ENCODE data around the gene PTPN9.

- no peak for TF ChIP-seq CTCF (optimal IDR thresholded peaks at IDR 0.05 in 1 of 3, IDR thresholded peaks at IDR 0.05 in 1 of 3, conservative IDR thresholded peaks at IDR 0.05 in 1 of 3; ENCODE audit: extremely low read depth in 1 of 3, insufficient read depth in 2 of 3, low read length in 3 of 3)
- no peak for TF ChIP-seq EZH2 (IDR thresholded peaks at IDR 0.05; ENCODE audit: low read length)
Measured at GRCh38 chr15:75451674-75452363, 127.3 kb downstream of the PTPN9 start, which contains the start of gene SIN3A.

All from keratinocyte (primary cell).